HepG2 (cell line): ENCODE results near the gene VPS13D. TPM values are rescaled to one million over a fixed set of nuclear protein-coding genes. Genes with fewer than 3 reads are reported as not detected.

Source experiments
- ATAC-seq: fragments of 200-7000 bp; cut with Tn5 transposase; 3 replicates; pipeline ENCODE4 v1.9.1; 2020; ENCODE audit warnings: mild to moderate bottlenecking, moderate library complexity
- BruUV-seq: library from RNA; stranded (reverse); fragments of 400-500 nt; replicated peaks from 2 replicates; lab custom pipeline; 2021; lab: Mats Ljungman, UMichigan
- CTCF ChIA-PET: fragments of 300-600 bp; formaldehyde crosslinking; extraction: SDS; loops from one replicate; lab custom pipeline; 2021; ENCODE audit warnings: low total read pairs, inconsistent platforms, low intra/inter-chr PET ratio; lab: Yijun Ruan, JAX
- POLR2A ChIA-PET: fragments of 350-600 bp; sonication (Branson Sonifier 250); formaldehyde crosslinking; loops from one replicate; lab custom pipeline; 2020; ENCODE audit warnings: antibody characterized with exemption, inconsistent platforms; lab: Yijun Ruan, JAX
- DNase-seq: peaks from one replicate; pipeline ENCODE4 v3.0.0-alpha.2; 2015; ENCODE audit warnings: low spot score
- FAIRE-seq: peaks from 3 replicates; lab custom pipeline; 2011; peaks lifted over from hg19 to GRCh38; lab: Jason Lieb, UNC
- H2AFZ ChIP-seq: one replicate; pipeline ENCODE4 v1.6.1; 2011; ENCODE audit warnings: low read length, inconsistent platforms
- H3K27ac ChIP-seq: fragments of 300-600 bp; 3 replicates; pipeline ENCODE4 v1.8.0; 2011; ENCODE audit warnings: mixed run types, mild to moderate bottlenecking, mixed read lengths, low read length, inconsistent platforms; ENCODE audit not compliant: insufficient read depth; ENCODE audit errors: extremely low read length
- H3K27me3 ChIP-seq, 2 experiments: fragments of 200-600 bp in 1 of 2; 2 replicates in 1 of 2; 3 replicates in 1 of 2; pipeline versions ENCODE4 v1.6.0 to v1.8.0; 2011; ENCODE audit warnings: low read length in 2 of 2, mild to moderate bottlenecking in 2 of 2, moderate library complexity in 2 of 2, inconsistent platforms in 1 of 2; ENCODE audit not compliant: insufficient read depth in 2 of 2, control insufficient read depth in 1 of 2
- H3K36me3 ChIP-seq, 2 experiments: fragments of 200-600 bp in 1 of 2; replicated peaks in 1 of 2; 2 replicates in 1 of 2; 3 replicates in 1 of 2; pipeline versions ENCODE4 v1.5.1 to v1.8.0; 2011; ENCODE audit warnings: low read length in 2 of 2, inconsistent platforms in 1 of 2; ENCODE audit not compliant: insufficient read depth in 2 of 2, control insufficient read depth in 1 of 2
- H3K4me1 ChIP-seq: 2 replicates; pipeline ENCODE4 v1.5.1; 2012; ENCODE audit warnings: low read length, inconsistent platforms; ENCODE audit not compliant: insufficient read depth
- H3K4me2 ChIP-seq: 2 replicates; pipeline ENCODE4 v1.6.0; 2011; ENCODE audit warnings: low read depth, low read length, inconsistent platforms
- H3K4me3 ChIP-seq, 3 experiments: fragments of 200-600 bp in 1 of 3; sonication (generic), shearing (Covaris generic) in 1 of 3; replicated peaks in 1 of 3; 2 replicates each; pipeline ENCODE4 v1.5.1; 2011 to 2016; ENCODE audit warnings: low read length in 3 of 3, inconsistent platforms in 2 of 3, low read depth in 2 of 3, mild to moderate bottlenecking in 2 of 3, control low read depth in 1 of 3, mixed read lengths in 1 of 3; ENCODE audit not compliant: insufficient read depth in 1 of 3
- H3K79me2 ChIP-seq: one replicate; pipeline ENCODE4 v1.6.1; 2011; ENCODE audit warnings: low read length, inconsistent platforms; ENCODE audit not compliant: insufficient read depth
- H3K9ac ChIP-seq: 2 replicates; pipeline ENCODE4 v1.6.0; 2011; ENCODE audit warnings: mild to moderate bottlenecking, low read depth, low read length, inconsistent platforms; ENCODE audit not compliant: insufficient read depth
- H3K9me3 ChIP-seq: 2 replicates; pipeline ENCODE4 v1.5.1; 2012; ENCODE audit warnings: mild to moderate bottlenecking, low read length
- H4K20me1 ChIP-seq: 2 replicates; pipeline ENCODE4 v1.6.0; 2011; ENCODE audit warnings: inconsistent platforms, mild to moderate bottlenecking, low read length, moderate library complexity; ENCODE audit not compliant: insufficient read depth
- FOXJ3 ChIP-seq: sonication (generic); formaldehyde crosslinking; IDR thresholded peaks from 2 replicates; pipeline ENCODE4 v1.4.0; 2020; ENCODE audit warnings: missing genetic modification reagents, mild to moderate bottlenecking, borderline replicate concordance
- HMG20A ChIP-seq: IDR thresholded peaks from 2 replicates; pipeline ENCODE4 v1.6.1; 2016; ENCODE audit warnings: borderline replicate concordance
- MAFK ChIP-seq, 2 experiments: IDR thresholded peaks in 1 of 2; conservative IDR thresholded peaks in 1 of 2; 2 replicates each; pipeline ENCODE4 v1.6.1; 2011; ENCODE audit warnings: improper control_type of control experiment in 2 of 2, low read length in 2 of 2
- MIER3 ChIP-seq: IDR thresholded peaks from 2 replicates; pipeline ENCODE4 v1.6.1; 2016; ENCODE audit warnings: missing compliant biosample characterization, borderline replicate concordance
- NBN ChIP-seq: fragments of 450-650 bp; conservative IDR thresholded peaks from 2 replicates; pipeline ENCODE4 v1.6.1; 2017
- PTBP1 ChIP-seq: fragments of 200-400 bp; formaldehyde crosslinking; IDR thresholded peaks from 2 replicates; pipeline ENCODE4 v1.6.1; 2018; ENCODE audit warnings: low read length, low read depth; ENCODE audit not compliant: poor library complexity, severe bottlenecking
- RORA ChIP-seq: sonication (generic); formaldehyde crosslinking; IDR thresholded peaks from 2 replicates; pipeline ENCODE4 v1.5.0; 2020; ENCODE audit warnings: mild to moderate bottlenecking, missing genetic modification reagents, moderate library complexity
- SOX5 ChIP-seq: IDR thresholded peaks from 2 replicates; pipeline ENCODE4 v1.6.1; 2016; ENCODE audit warnings: borderline replicate concordance
- SP4 ChIP-seq: sonication (generic); formaldehyde crosslinking; IDR thresholded peaks from 2 replicates; pipeline ENCODE4 v1.8.1; 2023; ENCODE audit warnings: mild to moderate bottlenecking, missing genetic modification reagents
- TEAD3 ChIP-seq: optimal IDR thresholded peaks from 2 replicates; pipeline ENCODE3; 2016; ENCODE audit warnings: borderline replicate concordance
- ZBTB38 ChIP-seq: sonication (generic); formaldehyde crosslinking; IDR thresholded peaks from 2 replicates; pipeline ENCODE4 v1.5.1; 2020; ENCODE audit warnings: mild to moderate bottlenecking, missing genetic modification reagents
- ZFP62 ChIP-seq: sonication (generic); formaldehyde crosslinking; IDR thresholded peaks from 2 replicates; pipeline ENCODE4 v1.4.0; 2020; ENCODE audit warnings: missing genetic modification reagents
- ZNF30 ChIP-seq: sonication (generic); formaldehyde crosslinking; IDR thresholded peaks from 2 replicates; pipeline ENCODE4 v1.5.0; 2020; ENCODE audit warnings: mild to moderate bottlenecking, missing genetic modification reagents
- ZNF468 ChIP-seq: sonication (generic); formaldehyde crosslinking; IDR thresholded peaks from 2 replicates; pipeline ENCODE4 v1.8.0; 2022; ENCODE audit warnings: mild to moderate bottlenecking, moderate library complexity, missing genetic modification reagents
- ZNF564 ChIP-seq: sonication (generic); formaldehyde crosslinking; IDR thresholded peaks from 2 replicates; pipeline ENCODE4 v1.8.1; 2023; ENCODE audit warnings: mild to moderate bottlenecking, missing genetic modification reagents
- ZNF569 ChIP-seq: sonication (generic); formaldehyde crosslinking; IDR thresholded peaks from 2 replicates; pipeline ENCODE4 v1.5.0; 2020; ENCODE audit warnings: mild to moderate bottlenecking, missing genetic modification reagents, moderate library complexity, borderline replicate concordance
- ZNF777 ChIP-seq: sonication (generic); formaldehyde crosslinking; IDR thresholded peaks from 2 replicates; pipeline ENCODE4 v1.4.0; 2020; ENCODE audit warnings: missing genetic modification reagents
- WGBS: methylation state at CpG from one replicate; pipeline ENCODE4 v1.1.6; 2017; ENCODE audit warnings: low lambda C conversion rate; 5-methylcytosine and 5-hydroxymethylcytosine counted together
- in situ Hi-C: cut with HindIII; loops from 2 replicates; pipeline ENCODE4 v1.10.0; 2017; ENCODE audit warnings: low pct_unique_long_range_greater_than_20kb; ENCODE audit not compliant: extremely low pct_ligation_motif_present
- intact Hi-C: fragments of 100-400 bp; cut with micrococcal nuclease; formaldehyde crosslinking; loops from one replicate; pipeline ENCODE4 v1.10.0; 2022; ENCODE audit not compliant: unreplicated experiment
- polyA plus RNA-seq, 8 experiments: library from polyadenylated mRNA; depleted of rRNA in 3 of 8; stranded (reverse) in 7 of 8; unstranded in 1 of 8; fragments of >200 nt; fragmentation: Illumina TruSeq in 4 of 8; extraction: Trizol in 4 of 8; gene quantifications; 2 replicates each; pipeline versions ENCODE4 v1.2.1 to v1.2.3, GENCODE V29; 2011 to 2016; ENCODE audit warnings: low read depth in 4 of 8, missing spikeins in 1 of 8, mixed read lengths in 1 of 8; ENCODE audit not compliant: insufficient read depth in 1 of 8
- total RNA-seq, 5 experiments: library from RNA; depleted of rRNA; stranded (reverse); fragments of >200 nt; fragmentation: Illumina TruSeq; extraction: Trizol; gene quantifications; 2 replicates each; pipeline ENCODE4 v1.2.3, GENCODE V29; 2016; ENCODE audit warnings: low read depth in 1 of 5
- TF ChIP-seq, protein P1 (sequence below): sonication (generic); formaldehyde crosslinking; conservative IDR thresholded peaks from 2 replicates; pipeline ENCODE4 v1.4.0; 2020; ENCODE audit warnings: missing genetic modification reagents

The VPS13D gene
- total and polyA plus RNA-seq, 2 of the 13 experiments (the other 11 are each of a cell fraction or from before 2014, with no cell fraction given), result 8.6 to 13.9 TPM

- TF ChIP-seq FOXJ3 (no peak), ZNF564 (CRISPR knock-in tag) (no peak), ZNF777 (CRISPR knock-in tag) (no peak), ZNF468 (CRISPR knock-in tag) (no peak), PTBP1 (no peak), NBN (no peak), ZNF30 (CRISPR knock-in tag) (no peak), SP4 (no peak), ZBTB38 (no peak), TEAD3 (CRISPR knock-in tag) (no peak), ZNF569 (no peak), HMG20A (CRISPR knock-in tag) (no peak), MAFK (conservative IDR thresholded peaks at IDR 0.05 in 1 of 2, IDR thresholded peaks at IDR 0.05 in 1 of 2; ENCODE audit: low read length in 2 of 2) (no peak), MIER3 (CRISPR knock-in tag) (no peak), SOX5 (CRISPR knock-in tag) (no peak), ZFP62 (CRISPR knock-in tag) (no peak), RORA (CRISPR knock-in tag) (no peak)
- TF ChIP-seq, protein P1, sequence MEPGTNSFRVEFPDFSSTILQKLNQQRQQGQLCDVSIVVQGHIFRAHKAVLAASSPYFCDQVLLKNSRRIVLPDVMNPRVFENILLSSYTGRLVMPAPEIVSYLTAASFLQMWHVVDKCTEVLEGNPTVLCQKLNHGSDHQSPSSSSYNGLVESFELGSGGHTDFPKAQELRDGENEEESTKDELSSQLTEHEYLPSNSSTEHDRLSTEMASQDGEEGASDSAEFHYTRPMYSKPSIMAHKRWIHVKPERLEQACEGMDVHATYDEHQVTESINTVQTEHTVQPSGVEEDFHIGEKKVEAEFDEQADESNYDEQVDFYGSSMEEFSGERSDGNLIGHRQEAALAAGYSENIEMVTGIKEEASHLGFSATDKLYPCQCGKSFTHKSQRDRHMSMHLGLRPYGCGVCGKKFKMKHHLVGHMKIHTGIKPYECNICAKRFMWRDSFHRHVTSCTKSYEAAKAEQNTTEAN (CRISPR knock-in tag), result no peak
- BruUV-seq, result no TSS peak
- no peak for DNase-seq
- POLR2A ChIA-PET, result no interaction called here
- no peaks in the 10 kb centered on the region for H4K20me1 ChIP-seq
- intact Hi-C loops (no loop called here), in situ Hi-C loops (no loop called here)
- CTCF ChIA-PET, result no interaction called here
- no peak overlapping the region for H2AFZ ChIP-seq
- peaks cover 12% of the 10 kb centered on the region; the same call in 1 of the 2 replicates for H3K4me1 ChIP-seq
- peaks cover 3 to 10% of the 10 kb centered on the region in 2 experiments; a peak in 4 of 5 replicates for H3K36me3 ChIP-seq
- no peak overlapping the region for H3K4me3 ChIP-seq
- no peak for ATAC-seq
- no peak for FAIRE-seq
- no peak overlapping the region for H3K9ac ChIP-seq
- no peaks in the 10 kb centered on the region for H3K79me2 ChIP-seq
- H3K27ac ChIP-seq, result no peak overlapping the region
- no peaks in the 10 kb centered on the region; a peak in 1 of 5 replicates for H3K27me3 ChIP-seq
- WGBS, result 97% methylated on average over 6 of the region's 11 CpGs
- H3K4me2 ChIP-seq, result no peak overlapping the region
- no peaks in the 10 kb centered on the region for H3K9me3 ChIP-seq
Measured at GRCh38 chr1:12507631-12508030, 277.8 kb downstream of the VPS13D start.
